ENCODE measurements around the gene PCP4.

Gene PCP4

DNA sequence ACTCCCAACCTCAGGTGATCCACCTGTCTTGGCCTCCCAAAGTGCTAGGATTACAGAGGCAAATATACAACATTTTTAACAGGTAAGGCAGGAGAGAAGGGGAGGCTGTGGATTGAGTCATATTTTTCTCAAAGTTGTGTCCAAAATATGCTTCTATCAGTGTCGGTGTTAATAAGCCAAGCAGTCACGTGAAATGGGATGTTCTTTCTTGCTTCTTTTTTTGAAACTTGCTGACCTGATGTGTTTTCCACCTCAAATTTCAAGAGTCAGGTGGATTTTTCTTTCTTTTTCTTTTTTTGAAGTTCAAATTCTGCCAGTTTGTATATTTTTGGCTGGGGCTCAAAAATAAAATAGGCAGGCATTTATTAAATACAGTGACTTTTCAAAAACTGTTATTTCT, 91.5 kb downstream of the PCP4 start:
- H3K36me3 Mint-ChIP-seq (ENCODE audit: low read depth) = no peaks in the 10 kb centered on the region
- H3K9me3 Mint-ChIP-seq = peaks cover 43% of the 10 kb centered on the region
- no peaks in the 10 kb centered on the region for H3K4me1 Mint-ChIP-seq (ENCODE audit: low read depth)
- H3K4me3 Mint-ChIP-seq = no peak overlapping the region
- intact Hi-C loops (cut with micrococcal nuclease) = no loop called here
- no peak overlapping the region for H3K27ac Mint-ChIP-seq
- H3K27me3 Mint-ChIP-seq = no peaks in the 10 kb centered on the region

DNA sequence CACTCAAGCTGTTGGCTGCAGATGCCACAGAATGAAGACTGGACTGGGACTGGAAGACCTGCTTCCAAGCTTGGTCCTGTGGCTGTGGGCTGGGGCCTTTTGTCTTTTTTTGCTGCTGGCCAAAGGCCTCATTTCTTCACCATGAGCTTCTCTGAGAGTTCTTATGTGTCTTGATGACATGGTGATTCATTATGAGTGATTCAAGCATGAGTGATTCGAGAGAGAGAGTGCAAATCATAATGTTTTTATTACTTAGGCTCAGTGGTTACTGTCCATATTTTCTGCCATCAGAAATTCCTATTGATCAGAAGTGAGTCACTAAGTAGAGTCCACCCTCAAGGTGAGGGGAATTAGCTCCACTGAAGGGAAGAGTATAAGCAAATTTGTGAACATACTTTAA, 94.0 kb downstream of the PCP4 start:
- Mint-ChIP-seq H3K9me3 (peaks cover 51% of the 10 kb centered on the region), H3K4me3 (no peak overlapping the region), H3K27ac (no peak overlapping the region), H3K27me3 (no peaks in the 10 kb centered on the region), H3K36me3 (ENCODE audit: low read depth) (no peaks in the 10 kb centered on the region), H3K4me1 (ENCODE audit: low read depth) (no peaks in the 10 kb centered on the region)
- intact Hi-C loops (cut with micrococcal nuclease) = no loop called here

DNA sequence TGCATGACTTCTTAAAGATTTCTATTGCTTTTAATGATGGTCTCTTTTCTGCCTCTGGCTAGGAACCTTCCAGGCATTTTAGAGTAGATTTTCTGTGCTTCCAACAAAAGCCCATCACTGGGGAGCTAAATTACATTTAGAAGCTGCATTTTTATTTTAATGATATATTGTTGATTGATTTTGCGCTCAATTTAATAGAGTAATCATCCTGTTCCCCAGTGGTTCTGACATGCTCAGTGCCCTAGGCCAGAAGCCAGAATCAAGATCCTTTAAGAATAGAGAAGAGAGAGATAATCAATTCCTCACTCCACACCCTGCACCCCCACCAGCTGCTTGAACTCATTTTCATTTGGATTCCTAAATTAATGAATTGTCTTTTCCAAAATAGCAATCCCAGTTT, 97.8 kb downstream of the PCP4 start:
- no peak overlapping the region for H3K4me3 Mint-ChIP-seq
- H3K9me3 Mint-ChIP-seq = peaks cover 62% of the 10 kb centered on the region
- H3K4me1 Mint-ChIP-seq (ENCODE audit: low read depth) = no peaks in the 10 kb centered on the region
- H3K27ac Mint-ChIP-seq = no peak overlapping the region
- no peaks in the 10 kb centered on the region for H3K27me3 Mint-ChIP-seq
- no peaks in the 10 kb centered on the region for H3K36me3 Mint-ChIP-seq (ENCODE audit: low read depth)
- intact Hi-C loops (cut with micrococcal nuclease) = no loop called here

DNA sequence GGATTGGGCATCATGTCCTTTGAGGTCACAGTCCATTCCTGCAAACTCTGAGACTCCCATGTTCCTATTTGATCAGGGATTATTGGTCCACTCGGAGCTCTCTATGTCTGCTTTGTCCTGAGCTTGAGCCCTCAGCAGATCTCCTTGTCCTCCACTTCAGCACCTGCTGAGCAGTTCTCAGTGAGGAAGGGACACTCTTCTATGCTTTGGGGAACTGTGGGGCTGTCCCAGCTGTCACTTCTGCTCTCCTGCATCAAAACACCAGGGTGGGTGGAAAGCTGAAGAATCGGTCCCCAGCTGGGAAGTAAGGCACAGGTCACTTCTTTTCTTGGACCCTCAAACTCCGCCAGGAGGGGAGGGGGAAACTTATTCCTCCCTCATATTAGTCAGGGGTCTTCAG, 99.5 kb downstream of the PCP4 start:
- intact Hi-C loops (cut with micrococcal nuclease) = no loop called here
- Mint-ChIP-seq H3K4me1 (ENCODE audit: low read depth) (no peaks in the 10 kb centered on the region), H3K27ac (no peak overlapping the region), H3K9me3 (peaks cover 49% of the 10 kb centered on the region), H3K4me3 (no peak overlapping the region), H3K36me3 (ENCODE audit: low read depth) (no peaks in the 10 kb centered on the region), H3K27me3 (no peaks in the 10 kb centered on the region)

DNA sequence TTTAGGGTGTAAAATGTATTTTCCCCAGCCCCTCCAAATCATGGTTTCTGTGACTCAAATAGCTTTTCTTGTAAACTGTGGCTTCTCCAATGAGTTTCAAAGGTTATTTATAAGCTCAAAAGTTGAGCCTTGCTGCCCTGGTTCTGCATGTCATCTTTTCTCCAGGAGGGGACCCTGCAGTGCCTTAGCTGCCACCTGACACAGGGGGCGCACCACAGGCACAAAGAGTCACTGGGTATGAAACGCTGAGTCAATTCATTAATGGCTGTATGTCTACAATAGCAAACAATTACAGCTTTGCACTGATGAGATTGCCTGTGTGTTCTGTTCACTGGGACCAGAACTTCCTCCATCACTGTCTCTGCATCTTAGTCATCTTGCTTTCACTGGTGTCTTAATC, 100.8 kb downstream of the PCP4 start:
- H3K9me3 Mint-ChIP-seq = peaks cover 37% of the 10 kb centered on the region
- no peak overlapping the region for H3K27ac Mint-ChIP-seq
- intact Hi-C loops (cut with micrococcal nuclease) = no loop called here
- H3K4me3 Mint-ChIP-seq = no peak overlapping the region
- H3K36me3 Mint-ChIP-seq (ENCODE audit: low read depth) = no peaks in the 10 kb centered on the region
- H3K4me1 Mint-ChIP-seq (ENCODE audit: low read depth) = no peaks in the 10 kb centered on the region
- H3K27me3 Mint-ChIP-seq = no peaks in the 10 kb centered on the region

DNA sequence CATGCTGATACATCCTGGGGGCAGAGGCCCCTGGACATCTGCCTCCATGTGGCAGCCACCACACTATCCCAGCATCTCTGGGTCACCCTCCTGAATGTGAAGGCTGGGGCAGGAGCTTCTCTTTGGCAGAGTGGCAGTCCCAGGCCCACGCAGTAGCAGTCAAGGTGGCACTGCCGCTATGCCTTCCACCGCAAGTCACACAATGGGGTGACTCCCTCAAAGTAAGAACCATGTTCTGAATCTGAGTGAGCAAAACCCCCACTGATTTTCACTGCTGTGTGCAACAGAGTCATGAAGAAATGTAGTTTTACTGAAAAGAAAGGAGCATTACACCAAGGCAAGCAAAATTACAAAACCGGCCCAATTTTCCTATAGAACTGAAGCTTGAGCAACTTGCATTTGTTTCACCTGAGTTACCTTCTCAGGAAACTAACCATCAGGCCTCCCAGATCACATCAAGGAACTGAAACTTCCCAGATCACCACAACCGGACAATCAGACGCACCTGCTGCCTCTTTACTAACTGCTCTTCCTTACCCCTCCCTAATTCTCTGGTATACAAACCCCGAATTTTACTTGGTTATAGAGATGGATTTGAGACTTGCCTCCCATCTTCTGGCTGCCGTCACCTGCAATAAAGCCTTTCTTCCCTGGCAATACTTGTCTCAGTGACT, 102.6 kb downstream of the PCP4 start:
- Mint-ChIP-seq H3K4me1 (ENCODE audit: low read depth) (no peaks in the 10 kb centered on the region), H3K27me3 (no peaks in the 10 kb centered on the region), H3K4me3 (no peak overlapping the region), H3K27ac (no peak overlapping the region), H3K9me3 (peaks cover 26% of the 10 kb centered on the region), H3K36me3 (ENCODE audit: low read depth) (no peaks in the 10 kb centered on the region)
- intact Hi-C loops (cut with micrococcal nuclease) = no loop called here

DNA sequence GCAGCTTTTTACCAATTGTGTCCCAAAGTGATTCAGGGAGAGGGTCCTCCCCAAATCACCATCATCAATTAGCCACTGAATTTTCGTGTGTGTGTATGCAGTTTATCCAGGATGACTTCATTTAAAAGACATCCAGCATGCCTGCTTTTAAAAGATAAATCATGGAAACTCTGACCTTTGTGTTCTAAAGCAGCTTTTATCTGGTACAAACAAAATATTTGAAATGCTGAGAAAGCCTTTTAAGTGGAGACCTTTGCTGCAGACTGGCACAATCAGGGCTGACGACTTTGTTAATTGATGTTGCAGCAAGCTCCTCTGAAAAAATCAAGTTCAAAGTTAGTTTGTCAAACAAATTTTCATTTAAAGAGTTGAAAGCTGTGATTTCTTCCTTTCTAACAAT, 104.7 kb downstream of the PCP4 start:
- peaks cover 23% of the 10 kb centered on the region for H3K9me3 Mint-ChIP-seq
- intact Hi-C loops (cut with micrococcal nuclease) = no loop called here
- no peak overlapping the region for H3K4me3 Mint-ChIP-seq
- H3K4me1 Mint-ChIP-seq (ENCODE audit: low read depth) = no peaks in the 10 kb centered on the region
- H3K27ac Mint-ChIP-seq = no peak overlapping the region
- H3K27me3 Mint-ChIP-seq = no peaks in the 10 kb centered on the region
- no peaks in the 10 kb centered on the region for H3K36me3 Mint-ChIP-seq (ENCODE audit: low read depth)

DNA sequence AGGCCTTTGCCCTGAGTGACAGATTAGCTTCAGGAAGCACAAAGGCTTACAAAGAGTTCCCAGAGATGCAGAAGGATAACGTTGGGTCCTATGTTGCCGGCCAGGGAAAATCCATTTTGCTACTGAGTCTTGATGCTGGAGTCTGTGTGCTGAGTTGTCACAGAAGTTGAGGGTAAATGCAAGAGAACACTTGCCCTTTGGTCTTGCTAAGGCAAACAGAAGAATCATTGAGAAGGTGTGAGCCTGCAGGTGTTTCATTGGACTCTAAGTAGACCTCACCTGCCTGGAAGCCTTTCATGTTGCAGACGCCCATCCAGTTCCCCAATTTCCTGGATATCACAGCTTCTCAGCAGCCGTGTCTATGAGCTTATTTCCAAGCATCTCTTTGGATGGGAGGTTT, 105.2 kb downstream of the PCP4 start:
- H3K27ac Mint-ChIP-seq = no peak overlapping the region
- no peaks in the 10 kb centered on the region for H3K36me3 Mint-ChIP-seq (ENCODE audit: low read depth)
- no peaks in the 10 kb centered on the region for H3K27me3 Mint-ChIP-seq
- H3K9me3 Mint-ChIP-seq = peaks cover 19% of the 10 kb centered on the region
- H3K4me3 Mint-ChIP-seq = no peak overlapping the region
- intact Hi-C loops (cut with micrococcal nuclease) = no loop called here
- H3K4me1 Mint-ChIP-seq (ENCODE audit: low read depth) = no peaks in the 10 kb centered on the region

DNA sequence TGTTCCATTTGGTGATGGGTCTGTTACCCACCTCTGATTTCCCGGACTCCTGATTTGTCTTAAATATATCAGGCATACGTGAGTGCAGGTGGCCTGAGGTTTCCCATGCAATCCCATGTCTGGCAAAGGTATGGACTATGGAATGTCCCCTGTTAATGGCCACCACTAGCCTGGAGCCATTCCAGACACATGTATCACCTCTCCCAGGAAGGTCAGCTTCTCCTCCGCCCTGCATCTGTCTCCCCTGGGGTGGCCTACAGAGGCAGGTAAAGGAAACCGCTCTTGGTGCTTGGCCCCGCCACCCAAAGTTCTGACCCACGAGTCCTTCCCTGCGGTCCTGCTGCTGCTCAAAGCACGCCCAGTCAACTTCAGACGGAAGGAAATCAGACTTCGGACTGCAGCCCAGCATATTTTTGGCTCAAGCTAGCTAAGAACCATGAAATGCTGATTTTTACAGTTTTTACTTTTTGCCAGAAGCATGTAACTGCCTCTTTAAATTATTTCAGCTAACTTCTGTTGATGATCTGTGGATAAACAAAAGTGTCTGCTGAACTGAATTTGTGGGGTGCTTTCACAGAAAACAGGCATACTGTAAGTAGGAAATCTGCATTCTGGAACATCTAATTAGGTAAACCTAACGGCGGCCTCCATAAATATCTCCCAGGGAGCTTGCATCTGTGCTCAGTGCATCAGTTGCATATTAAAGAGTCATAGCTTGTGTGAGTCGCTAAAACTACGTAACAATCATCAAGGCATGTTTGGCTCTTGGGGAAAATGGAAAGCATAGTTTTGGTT, 105.9 kb downstream of the PCP4 start:
- no peaks in the 10 kb centered on the region for H3K27me3 Mint-ChIP-seq
- no peak overlapping the region for H3K4me3 Mint-ChIP-seq
- peaks cover 15% of the 10 kb centered on the region for H3K9me3 Mint-ChIP-seq
- intact Hi-C loops (cut with micrococcal nuclease) = no loop called here
- H3K36me3 Mint-ChIP-seq (ENCODE audit: low read depth) = no peaks in the 10 kb centered on the region
- H3K27ac Mint-ChIP-seq = no peak overlapping the region
- H3K4me1 Mint-ChIP-seq (ENCODE audit: low read depth) = no peaks in the 10 kb centered on the region

DNA sequence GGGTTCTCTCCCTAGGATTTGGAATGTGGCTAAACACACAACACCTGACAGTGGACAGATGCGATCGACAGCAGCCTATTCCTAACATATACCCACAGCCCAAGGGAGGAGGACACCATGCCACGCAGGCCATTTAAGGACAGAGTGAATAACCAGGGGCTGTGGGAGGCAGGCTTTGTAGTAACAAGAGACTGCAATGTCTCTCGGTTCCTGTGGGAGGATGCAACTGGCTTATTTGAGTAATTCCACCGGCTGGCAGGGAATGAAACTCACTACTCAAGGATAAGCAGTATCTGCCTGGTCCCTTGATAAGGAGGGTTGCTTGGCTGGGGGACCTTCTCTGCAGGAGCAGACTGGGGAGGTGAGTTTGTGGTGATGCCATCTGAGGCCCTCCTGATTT, 109.6 kb downstream of the PCP4 start:
- intact Hi-C loops (cut with micrococcal nuclease) = no loop called here
- Mint-ChIP-seq H3K9me3 (peaks cover 17% of the 10 kb centered on the region), H3K27me3 (no peaks in the 10 kb centered on the region)

More for the DNA sequence above, 109.6 kb downstream of the PCP4 start:
- no peak overlapping the region for H3K4me3 Mint-ChIP-seq
- no peaks in the 10 kb centered on the region for H3K36me3 Mint-ChIP-seq (ENCODE audit: low read depth)
- no peak overlapping the region for H3K27ac Mint-ChIP-seq
- no peaks in the 10 kb centered on the region for H3K4me1 Mint-ChIP-seq (ENCODE audit: low read depth)

All from dendritic cell treated with granulocyte-macrophage colony-stimulating factor and Interleukin-4, amounts not matched to agents 40 ng/mL and 50 ng/mL, for 4 days (primary cell).